Prostate gland (tissue), 2 donors: ENCODE results near the gene THSD4. TPM values are rescaled to one million over a fixed set of nuclear protein-coding genes. Genes with fewer than 3 reads are reported as not detected.

Source experiments
- DNase-seq: peaks from one replicate; pipeline ENCODE4 v3.0.0-alpha.2; 2019; ENCODE audit warnings: low spot score
- H3K27ac ChIP-seq, 2 donors: fragments of 200-600 bp; sonication (generic); 2 replicates each; pipeline ENCODE4 v1.5.1; 2017 to 2019
- H3K27me3 ChIP-seq: fragments of 200-600 bp; sonication (generic); replicated peaks from 2 replicates; pipeline ENCODE4 v1.5.1; 2019; ENCODE audit not compliant: insufficient read depth
- H3K36me3 ChIP-seq, 2 donors: fragments of 200-600 bp; sonication (generic); 1 replicate in 1 of 2; 2 replicates in 1 of 2; pipeline versions ENCODE4 v1.5.1 to v1.8.1; 2017 to 2019
- H3K4me1 ChIP-seq: fragments of 200-600 bp; sonication (generic); replicated peaks from 2 replicates; pipeline ENCODE4 v1.5.1; 2019
- H3K4me3 ChIP-seq, 2 donors: fragments of 200-600 bp; sonication (generic); 2 replicates each; pipeline ENCODE4 v1.5.1; 2017 to 2019
- H3K9me3 ChIP-seq: fragments of 200-600 bp; sonication (generic); 2 replicates; pipeline ENCODE4 v1.5.1; 2017
- CTCF ChIP-seq, 4 experiments: fragments of 200-600 bp in 2 of 4; fragments of 450-650 bp in 2 of 4; sonication (generic) in 2 of 4; IDR thresholded peaks; 1 replicate in 3 of 4; 2 replicates in 1 of 4; pipeline ENCODE4 v1.5.1; 2016 to 2019; ENCODE audit warnings: antibody characterized with exemption in 4 of 4, mild to moderate bottlenecking in 2 of 4, moderate library complexity in 2 of 4
- POLR2A ChIP-seq: fragments of 450-650 bp; IDR thresholded peaks from one replicate; pipeline ENCODE4 v1.6.1; 2016; ENCODE audit warnings: antibody characterized with exemption, mild to moderate bottlenecking
- POLR2AphosphoS5 ChIP-seq: sonication (generic); formaldehyde crosslinking; IDR thresholded peaks from one replicate; pipeline ENCODE4 v1.6.1; 2017; ENCODE audit warnings: antibody characterized with exemption
- WGBS: methylation state at CpG from one replicate; pipeline ENCODE4 v1.1.5; 2018; 5-methylcytosine and 5-hydroxymethylcytosine counted together
- intact Hi-C: fragments of 100-400 bp; cut with DNase I; formaldehyde crosslinking; loops from one replicate; pipeline ENCODE4 v1.14.2; 2022
- total RNA-seq, 2 donors: library from RNA; depleted of rRNA; stranded (reverse); fragments of >200 nt; gene quantifications; one replicate each; pipeline ENCODE4 v1.1.0, GENCODE V29; 2016

Gene THSD4
- total RNA-seq, 2 donors from 2014 or later = 84.1 to 223 TPM

GRCh38 chr15:71143373-71144310, 28.4 kb downstream of the THSD4 start:
- TF ChIP-seq POLR2AphosphoS5 (peak; percentile 59), CTCF (IDR thresholded peaks at IDR 0.05) (peak in 1 of 4 experiments; percentile 4), POLR2A (no peak)
- intact Hi-C loops = no loop called here
- H3K27me3 ChIP-seq = no peaks in the 10 kb centered on the region
- peak; percentile 59 for DNase-seq
- no peak overlapping the region for H3K4me3 ChIP-seq
- no peaks in the 10 kb centered on the region for H3K9me3 ChIP-seq
- H3K4me1 ChIP-seq = peaks cover 4% of the 10 kb centered on the region
- no peaks in the 10 kb centered on the region for H3K36me3 ChIP-seq
- H3K27ac ChIP-seq = peak overlapping the region in 1 of 2 donors; percentile 68
- whole genome bisulfite sequencing = 71% methylated on average over 10 of the region's 10 CpGs

- Histone ChIP-seq H3K36me3 (no peaks in the 10 kb centered on the region), H3K4me3 (no peak overlapping the region), H3K9me3 (no peaks in the 10 kb centered on the region), H3K27ac (peak overlapping the region; percentile 68 to 76), H3K4me1 (peaks cover 5% of the 10 kb centered on the region), H3K27me3 (no peaks in the 10 kb centered on the region)
- DNase-seq = no peak
- intact Hi-C loops = no loop called here
- WGBS = 83% methylated on average over 2 of the region's 2 CpGs
- no peak for TF ChIP-seq CTCF (IDR thresholded peaks at IDR 0.05)
- no peak for TF ChIP-seq POLR2AphosphoS5
- no peak for TF ChIP-seq POLR2A
Observed at GRCh38 chr15:71145648-71146047, 30.4 kb downstream of the THSD4 start.

GRCh38 chr15:71146580-71146982, 31.3 kb downstream of the THSD4 start:
- no peaks in the 10 kb centered on the region for H3K36me3 ChIP-seq
- peaks cover 12% of the 10 kb centered on the region for H3K4me1 ChIP-seq
- no peak overlapping the region for H3K4me3 ChIP-seq
- peak; percentile 83 for DNase-seq
- no peaks in the 10 kb centered on the region for H3K9me3 ChIP-seq
- H3K27ac ChIP-seq = peak overlapping the region; percentile 68 to 76
- TF ChIP-seq CTCF (IDR thresholded peaks at IDR 0.05) (no peak), POLR2A (no peak), POLR2AphosphoS5 (peak; percentile 86)
- intact Hi-C loops = no loop called here
- 30% methylated on average over 4 of the region's 4 CpGs for WGBS
- no peaks in the 10 kb centered on the region for H3K27me3 ChIP-seq

GRCh38 chr15:71148048-71148447, 32.8 kb downstream of the THSD4 start:
- no peak overlapping the region for H3K4me3 ChIP-seq
- DNase-seq = no peak
- TF ChIP-seq POLR2AphosphoS5 = no peak
- TF ChIP-seq CTCF (IDR thresholded peaks at IDR 0.05) = no peak
- peaks cover 21% of the 10 kb centered on the region for H3K4me1 ChIP-seq
- intact Hi-C loops = no loop called here
- H3K36me3 ChIP-seq = no peaks in the 10 kb centered on the region
- no peaks in the 10 kb centered on the region for H3K9me3 ChIP-seq
- 90% methylated on average over 6 of the region's 6 CpGs for WGBS
- peak overlapping the region in 1 of 2 donors; percentile 68 for H3K27ac ChIP-seq
- H3K27me3 ChIP-seq = no peaks in the 10 kb centered on the region
